SU-DHL-6 (cell line): Measurements from ENCODE around the gene OR3A3.
"Not testable (repeated sequence)": the region's sequence is repeated elsewhere in the genome, so short reads cannot be mapped to it uniquely, and the experiment has no call there.

Experiments used
- H2AFZ ChIP-seq: fragments of 200-600 bp; sonication (generic); 2 replicates; pipeline ENCODE4 v1.6.1; 2014; ENCODE audit warnings: low read depth, mild to moderate bottlenecking, moderate library complexity, mixed read lengths, antibody characterized with exemption, low read length; ENCODE audit not compliant: severe bottlenecking
- H3F3A ChIP-seq: fragments of 200-600 bp; shearing (Covaris generic); 2 replicates; pipeline ENCODE4 v1.6.0; 2016; ENCODE audit warnings: antibody characterized with exemption, mild to moderate bottlenecking; ENCODE audit not compliant: insufficient read depth
- H3K27ac ChIP-seq: fragments of 200-600 bp; sonication (generic); 2 replicates; pipeline ENCODE4 v1.5.1; 2016; ENCODE audit warnings: low read depth, mild to moderate bottlenecking, low read length, moderate library complexity, mixed read lengths
- H3K27me3 ChIP-seq: fragments of 200-600 bp; sonication (generic), shearing (Covaris generic); 2 replicates; pipeline ENCODE4 v1.6.0; 2014; ENCODE audit warnings: mild to moderate bottlenecking, low read length
- H3K36me3 ChIP-seq: fragments of 200-600 bp; sonication (generic); 2 replicates; pipeline ENCODE4 v1.6.1; 2014; ENCODE audit warnings: mild to moderate bottlenecking, low read length, mixed read lengths
- H3K4me2 ChIP-seq: fragments of 300-600, 200-600 bp; shearing (Covaris generic), sonication (generic); 2 replicates; pipeline ENCODE4 v1.6.0; 2014; ENCODE audit warnings: low read length, low read depth, mild to moderate bottlenecking; ENCODE audit not compliant: poor library complexity, severe bottlenecking
- H3K4me3 ChIP-seq: fragments of 200-600 bp; sonication (generic); 2 replicates; pipeline ENCODE4 v1.5.1; 2014; ENCODE audit warnings: antibody characterized with exemption, low read length, mild to moderate bottlenecking, mixed read lengths; ENCODE audit not compliant: insufficient read depth, poor library complexity, severe bottlenecking
- H3K79me2 ChIP-seq: fragments of 200-600 bp; sonication (generic); 2 replicates; pipeline ENCODE4 v1.6.1; 2014; ENCODE audit warnings: mild to moderate bottlenecking, low read length, moderate library complexity; ENCODE audit not compliant: insufficient read depth
- H3K9ac ChIP-seq: fragments of 200-600 bp; sonication (generic); 2 replicates; pipeline ENCODE4 v1.7.0; 2014; ENCODE audit warnings: mild to moderate bottlenecking, low read length
- H3K9me2 ChIP-seq: fragments of 200-600 bp; sonication (generic); replicated peaks from 2 replicates; pipeline ENCODE4 v1.6.1; 2014; ENCODE audit warnings: low read length; ENCODE audit not compliant: insufficient read depth
- H3K9me3 ChIP-seq: fragments of 200-600 bp; sonication (generic); 2 replicates; pipeline ENCODE4 v1.6.1; 2014; ENCODE audit warnings: low read length, mixed read lengths; ENCODE audit not compliant: insufficient read depth
- H4K20me1 ChIP-seq: fragments of 200-600 bp; sonication (generic); 2 replicates; pipeline ENCODE4 v1.6.1; 2014; ENCODE audit warnings: low read depth, mild to moderate bottlenecking, antibody characterized with exemption, low read length, moderate library complexity, mixed read lengths
- EZH2phosphoT487 ChIP-seq: fragments of 200-600 bp; sonication (generic), shearing (Covaris generic); conservative IDR thresholded peaks from 2 replicates; pipeline ENCODE4 v1.6.1; 2018; ENCODE audit warnings: mild to moderate bottlenecking, antibody characterized with exemption, low read length, moderate library complexity, mixed read lengths
- TF ChIP-seq, protein P1 (sequence below): fragments of 200-600 bp; sonication (generic); IDR thresholded peaks from one replicate; pipeline ENCODE4 v1.5.1; 2017; ENCODE audit warnings: antibody characterized with exemption, mild to moderate bottlenecking, low read length, moderate library complexity; ENCODE audit not compliant: insufficient read depth, poor library complexity, severe bottlenecking

The OR3A3 gene

GRCh38 chr17:3400055-3400454 lies 11.1 kb upstream of the OR3A3 start:
- Histone ChIP-seq H3K9ac (no peak overlapping the region), H3K79me2 (no peaks in the 10 kb centered on the region), H3K36me3 (no peaks in the 10 kb centered on the region), H3K27ac (no peak overlapping the region), H3K4me2 (no peak overlapping the region), H4K20me1 (no peaks in the 10 kb centered on the region), H3K4me3 (no peak overlapping the region), H3K9me3 (no peaks in the 10 kb centered on the region), H2AFZ (no peak overlapping the region), H3F3A (no peaks in the 10 kb centered on the region), H3K9me2 (no peaks in the 10 kb centered on the region), H3K27me3 (no peaks in the 10 kb centered on the region)
- TF ChIP-seq, protein P1, sequence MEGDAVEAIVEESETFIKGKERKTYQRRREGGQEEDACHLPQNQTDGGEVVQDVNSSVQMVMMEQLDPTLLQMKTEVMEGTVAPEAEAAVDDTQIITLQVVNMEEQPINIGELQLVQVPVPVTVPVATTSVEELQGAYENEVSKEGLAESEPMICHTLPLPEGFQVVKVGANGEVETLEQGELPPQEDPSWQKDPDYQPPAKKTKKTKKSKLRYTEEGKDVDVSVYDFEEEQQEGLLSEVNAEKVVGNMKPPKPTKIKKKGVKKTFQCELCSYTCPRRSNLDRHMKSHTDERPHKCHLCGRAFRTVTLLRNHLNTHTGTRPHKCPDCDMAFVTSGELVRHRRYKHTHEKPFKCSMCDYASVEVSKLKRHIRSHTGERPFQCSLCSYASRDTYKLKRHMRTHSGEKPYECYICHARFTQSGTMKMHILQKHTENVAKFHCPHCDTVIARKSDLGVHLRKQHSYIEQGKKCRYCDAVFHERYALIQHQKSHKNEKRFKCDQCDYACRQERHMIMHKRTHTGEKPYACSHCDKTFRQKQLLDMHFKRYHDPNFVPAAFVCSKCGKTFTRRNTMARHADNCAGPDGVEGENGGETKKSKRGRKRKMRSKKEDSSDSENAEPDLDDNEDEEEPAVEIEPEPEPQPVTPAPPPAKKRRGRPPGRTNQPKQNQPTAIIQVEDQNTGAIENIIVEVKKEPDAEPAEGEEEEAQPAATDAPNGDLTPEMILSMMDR: no peak
- no peak for TF ChIP-seq EZH2phosphoT487

DNA sequence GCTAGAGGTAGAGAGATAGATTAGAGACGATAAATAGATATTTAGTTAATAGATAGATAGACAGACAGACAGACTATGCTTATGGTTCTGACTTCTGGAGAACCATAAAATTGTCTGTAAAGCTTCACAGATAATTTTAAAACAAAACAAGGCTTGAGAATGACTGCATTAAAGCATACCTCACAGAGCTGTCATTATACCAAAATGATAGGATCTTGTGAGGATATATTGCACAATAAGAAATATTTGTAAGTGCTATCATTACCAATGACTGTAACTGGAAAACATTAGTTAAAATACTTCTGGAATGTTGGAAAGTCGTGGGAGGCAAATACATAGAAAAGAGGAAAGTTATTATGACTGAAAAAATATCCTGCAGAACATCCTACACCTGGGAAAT lies 9.4 kb upstream of the OR3A3 start:
- no peaks in the 10 kb centered on the region for H3F3A ChIP-seq
- TF ChIP-seq, protein P1: no peak
- no peak for TF ChIP-seq EZH2phosphoT487
- no peak overlapping the region for H3K4me2 ChIP-seq
- H3K9ac ChIP-seq: no peak overlapping the region
- no peaks in the 10 kb centered on the region for H3K9me3 ChIP-seq
- no peaks in the 10 kb centered on the region for H3K9me2 ChIP-seq
- H3K36me3 ChIP-seq: no peaks in the 10 kb centered on the region
- no peaks in the 10 kb centered on the region for H3K27me3 ChIP-seq
- no peaks in the 10 kb centered on the region for H4K20me1 ChIP-seq
- H3K27ac ChIP-seq: no peak overlapping the region
- H3K79me2 ChIP-seq: no peaks in the 10 kb centered on the region
- no peak overlapping the region for H3K4me3 ChIP-seq
- no peak overlapping the region for H2AFZ ChIP-seq

DNA sequence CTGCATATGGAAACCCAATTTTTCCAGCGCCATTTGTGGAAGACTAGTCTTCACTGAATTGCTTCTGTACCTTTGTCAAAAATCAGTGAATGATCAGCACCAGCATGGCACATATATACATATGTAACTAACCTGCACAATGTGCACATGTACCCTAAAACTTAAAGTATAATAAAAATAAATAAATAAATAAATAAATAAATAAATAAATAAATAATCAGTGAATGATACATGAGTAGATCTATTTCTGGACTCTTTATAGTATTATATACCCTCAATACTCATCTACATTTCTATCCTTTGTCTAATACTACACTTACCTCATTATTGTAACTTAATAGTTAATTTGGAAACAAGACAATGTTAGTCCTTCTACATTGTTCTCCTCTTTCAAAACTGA lies 7.3 kb upstream of the OR3A3 start:
- not testable (repeated sequence) for H3F3A ChIP-seq, H3K4me2 ChIP-seq, H2AFZ ChIP-seq, H3K9me3 ChIP-seq, H3K79me2 ChIP-seq, H3K9me2 ChIP-seq, H4K20me1 ChIP-seq, H3K27ac ChIP-seq, H3K4me3 ChIP-seq, H3K27me3 ChIP-seq, H3K36me3 ChIP-seq, H3K9ac ChIP-seq

GRCh38 chr17:3412216-3412615 lies 1.0 kb downstream of the OR3A3 start:
- H3K4me2 ChIP-seq, H2AFZ ChIP-seq, H3K79me2 ChIP-seq, H3K4me3 ChIP-seq, H3K27me3 ChIP-seq, H3K36me3 ChIP-seq, H3K27ac ChIP-seq, H3K9ac ChIP-seq, H3F3A ChIP-seq, H3K9me2 ChIP-seq, H3K9me3 ChIP-seq, H4K20me1 ChIP-seq: not testable (repeated sequence)
